ENCODE data around the gene HSBP1L1.

GRCh38 chr18:79975043-79975442, 10.6 kb downstream of the HSBP1L1 start:
- TF ChIP-seq ZFX (IDR thresholded peaks at IDR 0.05), result no peak
- no peak for TF ChIP-seq YY1 (IDR thresholded peaks at IDR 0.05; ENCODE audit: extremely low read depth, insufficient replicate concordance, low read depth, low read length)
- TF ChIP-seq CEBPB (IDR thresholded peaks at IDR 0.05; ENCODE audit: low read depth), result no peak
- no peak for TF ChIP-seq CTCF (IDR thresholded peaks at IDR 0.05 in 2 of 3, conservative IDR thresholded peaks at IDR 0.05 in 1 of 3; ENCODE audit: borderline replicate concordance in 1 of 3, insufficient read depth in 1 of 3, low read depth in 2 of 3, low read length in 2 of 3)
- no peak for TF ChIP-seq RAD21 (IDR thresholded peaks at IDR 0.05; ENCODE audit: low read depth)
- TF ChIP-seq POLR2AphosphoS5 (IDR thresholded peaks at IDR 0.05; ENCODE audit: low read depth, low read length), result no peak
- TF ChIP-seq FOSL1 (IDR thresholded peaks at IDR 0.05; ENCODE audit: low read depth), result no peak
- TF ChIP-seq POLR2A (IDR thresholded peaks at IDR 0.05; ENCODE audit: borderline replicate concordance, extremely low read depth, insufficient read depth, insufficient read length), result no peak
